GM21423 (cell line): Measurements from ENCODE around the gene DSE.

Experiments
- ATAC-seq: cut with Tn5 transposase; IDR thresholded peaks from one replicate; pipeline ENCODE4 v1.9.1; 2021; ENCODE audit warnings: mild to moderate bottlenecking, moderate library complexity; ENCODE audit not compliant: unreplicated experiment

DSE gene

DNA sequence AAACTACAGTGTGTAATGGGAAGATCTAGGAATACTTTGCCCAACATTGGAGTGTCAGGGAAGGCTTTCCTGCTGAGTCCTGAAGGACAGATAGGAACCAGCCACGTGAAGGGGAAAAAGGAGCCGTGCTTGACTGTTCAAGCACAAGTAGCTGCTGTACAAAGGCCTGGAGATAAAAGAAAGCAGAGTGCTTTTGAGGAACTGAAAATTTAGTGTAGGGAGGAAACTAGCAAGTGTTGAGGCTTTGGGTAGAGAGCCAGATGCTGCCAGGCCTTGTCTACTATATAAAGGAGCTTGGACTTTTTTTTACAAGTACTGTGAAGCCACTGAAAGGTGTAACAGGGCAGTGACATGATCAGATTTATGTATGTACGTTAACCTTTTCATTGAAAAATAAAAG is 39.0 kb downstream of the DSE start:
- peak; percentile 74 for ATAC-seq

DNA sequence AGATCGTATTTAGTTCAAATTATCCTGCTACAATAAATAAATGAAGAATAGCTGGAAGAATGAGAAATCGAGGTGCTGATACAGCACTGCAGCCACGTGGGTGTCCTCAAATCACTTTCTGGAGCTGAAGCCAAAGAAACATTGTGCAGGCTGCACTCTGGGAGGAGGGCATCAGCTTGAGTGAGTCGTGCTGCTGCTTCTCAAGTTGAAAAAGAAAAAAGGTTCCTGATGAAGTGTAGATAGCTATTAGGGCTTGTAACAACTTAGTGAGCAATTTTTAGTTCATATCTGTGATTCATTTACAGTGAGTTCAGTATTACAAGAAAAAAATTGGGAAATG is 40.5 kb downstream of the DSE start:
- no peak for ATAC-seq

DNA sequence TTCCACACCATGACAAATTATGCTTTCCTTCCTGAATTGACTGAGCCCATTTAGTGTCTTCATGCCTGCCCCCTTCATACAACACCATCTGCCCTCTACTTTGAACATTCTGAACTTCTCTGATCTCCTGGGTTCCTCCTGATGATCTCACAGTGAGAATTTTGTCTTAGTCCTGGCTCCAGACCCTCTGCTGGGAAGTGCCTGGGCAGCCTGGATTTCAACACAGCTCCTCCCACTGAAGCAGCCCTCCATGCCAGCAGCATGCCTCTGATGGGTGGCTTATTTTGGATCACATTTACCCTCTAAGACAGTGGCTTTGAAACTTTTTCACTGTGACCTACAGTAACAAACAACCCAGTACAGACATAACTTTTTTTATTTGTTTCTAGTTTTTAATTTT is 41.5 kb downstream of the DSE start:
- ATAC-seq, result no peak

DNA sequence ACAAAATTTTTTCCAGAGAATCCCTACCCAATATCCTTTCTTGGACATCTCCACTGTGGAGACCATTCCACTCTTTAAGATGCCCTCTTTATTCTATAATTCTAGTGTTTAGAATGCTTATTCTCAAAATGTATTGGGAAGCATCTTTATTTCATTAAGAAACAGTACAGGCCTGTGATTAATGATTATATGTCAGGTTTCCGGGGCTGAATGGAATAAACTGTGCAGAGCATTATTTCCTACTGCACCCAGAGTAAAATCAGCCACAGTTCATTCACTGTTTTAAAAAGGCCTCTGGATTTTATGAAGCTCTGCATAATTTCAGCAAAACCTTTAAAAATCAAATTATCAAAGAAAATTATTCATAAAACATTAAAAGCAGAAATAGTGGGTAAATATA is 42.6 kb downstream of the DSE start:
- ATAC-seq, result no peak

DNA sequence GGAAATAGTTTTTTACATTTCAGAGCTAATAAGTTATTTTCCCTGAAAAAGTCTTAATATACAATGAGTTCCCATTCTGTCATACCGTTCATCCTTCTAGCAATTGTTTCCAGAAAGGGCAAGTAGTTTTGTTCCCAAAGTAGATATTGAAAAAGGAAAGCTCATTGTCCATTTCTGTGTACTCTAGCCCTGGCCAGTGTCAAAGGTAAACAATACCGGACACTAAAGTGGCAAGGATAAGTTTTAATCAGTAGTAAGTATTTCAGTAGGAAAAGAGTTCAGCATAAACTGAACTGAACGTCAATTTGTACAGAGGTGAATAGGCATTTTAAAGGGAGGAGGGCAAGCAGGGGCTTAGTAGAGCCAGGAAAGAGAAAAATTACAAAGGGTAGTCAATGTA is 46.9 kb downstream of the DSE start:
- ATAC-seq, result no peak

DNA sequence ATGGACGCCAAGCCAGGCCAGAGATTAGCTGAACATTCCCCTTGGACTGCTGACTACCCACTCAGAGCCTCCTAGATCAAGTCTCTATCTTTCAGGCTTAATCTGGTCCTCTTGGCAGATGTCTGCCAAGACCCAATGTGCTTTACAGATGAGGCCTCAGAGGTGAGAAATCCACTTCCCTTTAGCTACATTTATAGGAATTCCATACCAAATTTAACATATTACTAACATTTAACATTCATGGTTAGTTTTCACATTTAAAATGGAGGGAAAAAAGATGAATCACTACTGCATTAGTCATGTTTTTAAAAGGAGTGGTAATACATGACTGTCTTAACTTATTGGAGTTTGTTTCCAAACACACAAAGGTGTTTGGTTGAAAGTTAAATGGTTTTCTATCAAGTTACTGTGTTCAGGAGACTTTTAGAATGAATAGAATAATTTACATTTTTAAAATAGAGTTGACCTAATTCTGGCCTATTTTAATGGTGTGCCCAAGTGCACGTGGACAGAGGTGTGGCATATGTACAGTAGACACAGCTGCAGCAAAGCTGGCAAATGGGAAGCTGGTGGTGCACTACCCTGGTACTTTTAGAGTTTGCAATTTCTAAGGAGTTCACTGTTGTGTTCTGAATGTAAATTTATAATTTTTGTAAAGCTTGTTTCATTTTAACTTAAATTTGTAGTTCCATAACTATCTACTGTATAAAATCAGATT is 48.5 kb downstream of the DSE start:
- ATAC-seq, result no peak

DNA sequence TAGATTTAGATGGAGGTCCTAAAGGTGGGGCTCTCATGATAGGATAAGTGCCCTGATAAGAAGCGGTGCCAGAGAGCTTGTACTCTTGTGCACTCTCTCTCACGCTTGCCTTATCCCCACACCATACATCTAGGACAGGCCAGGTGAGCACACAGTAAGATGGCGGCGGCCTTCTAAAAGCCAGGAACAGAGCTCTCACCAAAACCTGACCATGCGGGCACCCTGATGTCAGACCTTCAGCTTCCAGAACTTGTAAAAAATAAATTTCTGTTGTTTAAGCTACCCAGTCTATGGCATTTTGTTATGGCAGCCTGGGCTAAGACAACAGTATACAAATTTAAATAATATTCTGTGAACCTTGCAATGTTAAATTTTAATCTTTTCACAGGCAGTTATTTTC is 49.6 kb downstream of the DSE start:
- no peak for ATAC-seq

DNA sequence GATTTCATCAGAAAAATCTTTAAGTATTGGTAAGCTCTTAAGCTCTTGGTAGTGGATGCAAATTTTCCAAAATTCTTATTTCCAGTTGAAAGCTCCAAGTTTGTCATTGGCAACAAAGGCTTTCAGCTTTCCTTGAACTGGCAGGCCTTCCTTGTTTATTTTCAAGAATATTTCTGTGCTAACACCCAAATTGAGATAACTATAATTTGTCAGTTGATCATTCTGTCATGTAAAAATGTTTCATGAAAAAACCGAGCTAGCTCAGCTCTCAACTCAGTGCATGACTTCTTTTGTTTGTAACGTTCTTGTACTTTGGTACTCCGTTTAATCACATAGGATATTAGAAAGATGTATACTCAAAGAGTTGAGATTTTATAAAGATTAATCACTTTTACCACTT is 51.5 kb downstream of the DSE start:
- no peak for ATAC-seq

DNA sequence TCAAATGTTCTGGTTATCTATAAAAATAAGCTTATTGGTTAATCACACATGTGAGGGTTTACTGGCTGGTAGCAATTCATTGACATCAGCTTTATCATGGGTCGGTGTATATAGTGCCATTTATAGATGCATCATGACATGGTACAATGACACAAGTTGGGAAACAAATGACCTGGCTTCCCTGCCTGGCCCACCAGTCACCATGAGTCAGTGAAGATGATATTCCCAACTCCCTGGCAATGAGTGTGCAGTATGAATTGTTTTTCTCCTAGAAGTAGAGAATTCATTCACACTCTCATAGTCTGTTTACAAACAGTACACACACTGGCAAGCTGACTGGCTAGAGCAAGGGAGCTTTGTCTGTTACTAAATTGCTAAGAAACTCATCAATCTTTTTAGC is 53.3 kb downstream of the DSE start:
- ATAC-seq, result no peak

DNA sequence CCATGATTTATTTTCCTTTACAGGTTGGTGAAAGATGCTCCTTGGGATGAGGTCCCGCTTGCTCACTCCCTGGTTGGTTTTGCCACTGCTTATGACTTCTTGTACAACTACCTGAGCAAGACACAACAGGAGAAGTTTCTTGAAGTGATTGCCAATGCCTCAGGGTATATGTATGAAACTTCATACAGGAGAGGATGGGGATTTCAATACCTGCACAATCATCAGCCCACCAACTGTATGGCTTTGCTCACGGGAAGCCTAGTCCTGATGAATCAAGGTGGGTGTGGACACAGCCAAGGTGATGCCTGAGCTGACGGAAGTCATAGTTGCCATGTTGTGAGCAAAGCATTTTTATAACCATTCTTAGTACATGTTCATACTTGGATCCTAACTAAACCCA is 55.8 kb downstream of the DSE start:
- no peak for ATAC-seq

DNA sequence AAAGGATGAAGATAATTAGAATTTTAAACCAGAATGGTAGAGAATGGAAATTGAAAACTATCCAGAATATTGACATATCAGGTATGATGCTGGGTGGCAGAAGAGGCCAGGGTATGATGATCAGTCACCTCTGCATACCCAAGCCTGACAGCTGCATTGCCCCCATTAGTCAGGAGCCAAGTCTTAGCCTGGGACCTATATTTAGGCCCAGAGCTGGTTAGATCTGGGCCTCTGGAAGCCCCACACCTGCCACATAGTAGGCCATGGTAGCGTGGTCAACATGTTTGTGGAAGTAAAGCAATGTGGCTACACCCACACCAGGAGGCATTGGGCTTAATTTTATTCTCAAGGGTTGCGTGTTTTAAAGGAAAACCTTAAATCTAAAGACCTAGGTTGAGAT is 58.4 kb downstream of the DSE start:
- no peak for ATAC-seq

DNA sequence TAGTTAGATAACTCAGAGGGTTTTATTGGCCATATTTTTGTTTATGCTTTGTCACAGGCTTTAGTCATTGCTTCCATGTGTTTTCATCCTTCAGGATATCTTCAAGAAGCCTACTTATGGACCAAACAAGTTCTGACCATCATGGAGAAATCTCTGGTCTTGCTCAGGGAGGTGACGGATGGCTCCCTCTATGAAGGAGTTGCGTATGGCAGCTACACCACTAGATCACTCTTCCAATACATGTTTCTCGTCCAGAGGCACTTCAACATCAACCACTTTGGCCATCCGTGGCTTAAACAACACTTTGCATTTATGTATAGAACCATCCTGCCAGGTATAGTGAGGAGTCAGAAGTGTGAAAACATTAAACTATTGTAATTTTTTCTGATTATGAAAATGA is 60.1 kb downstream of the DSE start:
- ATAC-seq, result no peak

DNA sequence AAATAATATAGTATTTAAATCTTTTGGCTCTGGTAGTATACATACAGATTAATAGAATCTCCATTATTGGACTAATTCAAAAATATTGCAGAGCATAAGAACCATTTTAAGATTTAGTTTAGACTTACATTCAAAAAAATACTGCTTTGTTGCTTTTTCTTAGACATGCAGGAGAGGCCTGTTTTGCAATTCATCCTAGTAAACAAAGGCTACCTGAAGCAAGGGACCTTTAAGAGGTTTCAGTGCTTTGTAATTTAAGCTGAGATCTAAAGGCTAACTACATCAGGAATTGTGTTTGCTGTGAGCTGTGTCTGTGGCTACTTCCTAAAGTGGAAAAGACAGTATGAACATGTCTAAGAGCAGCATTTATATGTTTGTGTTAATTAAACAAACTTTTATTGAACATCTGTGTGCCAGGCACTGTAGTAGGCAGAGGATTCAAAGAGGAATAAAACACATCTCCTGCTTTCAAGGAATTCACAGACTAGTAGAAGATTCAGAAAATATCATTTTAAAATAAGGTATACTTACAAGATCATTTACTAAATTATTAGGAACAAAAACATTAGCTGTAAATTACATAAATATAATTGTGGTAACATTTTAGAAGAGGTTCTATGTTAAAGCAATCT is 61.3 kb downstream of the DSE start:
- ATAC-seq, result no peak

DNA sequence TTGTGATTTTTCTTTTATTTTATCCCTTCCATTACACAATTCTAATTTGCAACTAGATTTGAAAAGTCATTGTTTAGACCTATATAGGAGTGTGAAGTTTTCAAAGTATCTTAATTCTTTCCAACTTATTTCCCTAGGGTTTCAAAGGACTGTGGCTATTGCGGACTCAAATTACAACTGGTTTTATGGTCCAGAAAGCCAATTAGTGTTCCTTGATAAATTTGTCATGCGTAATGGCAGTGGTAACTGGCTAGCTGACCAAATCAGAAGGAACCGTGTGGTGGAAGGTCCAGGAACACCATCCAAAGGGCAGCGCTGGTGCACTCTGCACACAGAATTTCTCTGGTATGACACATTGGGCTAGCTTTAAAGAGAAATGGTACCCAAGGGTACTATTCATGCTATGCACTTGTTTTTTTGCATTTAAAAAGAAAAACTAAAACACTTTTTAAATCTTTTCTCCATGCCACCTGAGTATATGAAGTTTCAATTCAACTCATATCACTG is 62.5 kb downstream of the DSE start:
- ATAC-seq, result no peak

DNA sequence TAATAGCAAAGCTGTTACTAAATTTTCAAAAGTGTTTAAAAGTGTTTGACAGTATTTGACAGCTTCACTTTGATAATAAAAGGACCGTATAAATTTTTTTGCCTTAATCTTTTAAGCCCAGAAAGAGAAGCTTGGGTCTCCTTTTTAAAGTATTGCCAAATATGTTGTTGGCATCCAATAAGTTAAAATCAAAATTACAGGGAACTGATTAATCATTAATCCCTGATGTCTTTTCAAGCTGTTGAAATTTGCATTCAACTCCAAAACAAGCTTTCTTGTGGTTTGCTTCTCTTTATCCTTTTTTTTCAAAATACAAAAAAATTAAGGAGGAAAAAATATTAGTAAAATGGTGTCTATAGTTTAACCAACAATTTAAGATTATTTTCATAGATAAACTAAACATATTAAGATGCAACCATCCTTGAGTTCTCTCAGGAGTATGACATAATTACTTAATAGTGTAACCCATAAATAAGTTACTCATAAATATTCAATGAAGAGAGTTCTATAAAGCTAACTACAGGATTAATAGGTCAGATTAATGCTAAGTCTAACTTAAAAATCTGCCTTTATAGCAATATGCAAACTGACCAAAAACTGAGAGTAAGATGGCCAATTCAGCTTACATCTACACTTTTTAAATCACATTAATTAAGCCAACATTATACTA is 63.4 kb downstream of the DSE start:
- ATAC-seq, result no peak

DNA sequence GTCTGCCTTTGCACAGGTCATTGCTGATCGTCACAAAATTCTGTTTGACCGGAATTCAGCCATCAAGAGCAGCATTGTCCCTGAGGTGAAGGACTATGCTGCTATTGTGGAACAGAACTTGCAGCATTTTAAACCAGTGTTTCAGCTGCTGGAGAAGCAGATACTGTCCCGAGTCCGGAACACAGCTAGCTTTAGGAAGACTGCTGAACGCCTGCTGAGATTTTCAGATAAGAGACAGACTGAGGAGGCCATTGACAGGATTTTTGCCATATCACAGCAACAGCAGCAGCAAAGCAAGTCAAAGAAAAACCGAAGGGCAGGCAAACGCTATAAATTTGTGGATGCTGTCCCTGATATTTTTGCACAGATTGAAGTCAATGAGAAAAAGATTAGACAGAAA is 65.8 kb downstream of the DSE start:
- ATAC-seq, result no peak

DNA sequence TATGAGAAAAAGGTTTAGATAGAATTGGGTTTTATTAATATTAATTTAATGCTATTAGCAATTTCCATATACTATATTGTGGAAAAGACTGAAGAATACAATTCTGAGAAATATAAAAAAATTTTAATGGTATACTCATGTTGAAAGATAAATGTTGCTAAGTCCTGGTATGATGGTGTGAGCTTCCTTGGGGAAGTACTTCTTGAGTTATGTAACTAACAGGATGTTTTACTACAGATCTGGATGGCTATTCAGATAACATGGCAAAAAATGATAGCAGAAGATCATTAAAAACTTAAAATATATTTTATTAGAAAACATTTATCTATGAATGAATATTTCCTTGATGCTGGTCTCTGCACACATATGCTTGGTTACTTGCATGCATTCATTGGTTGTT is 66.9 kb downstream of the DSE start:
- ATAC-seq, result no peak

DNA sequence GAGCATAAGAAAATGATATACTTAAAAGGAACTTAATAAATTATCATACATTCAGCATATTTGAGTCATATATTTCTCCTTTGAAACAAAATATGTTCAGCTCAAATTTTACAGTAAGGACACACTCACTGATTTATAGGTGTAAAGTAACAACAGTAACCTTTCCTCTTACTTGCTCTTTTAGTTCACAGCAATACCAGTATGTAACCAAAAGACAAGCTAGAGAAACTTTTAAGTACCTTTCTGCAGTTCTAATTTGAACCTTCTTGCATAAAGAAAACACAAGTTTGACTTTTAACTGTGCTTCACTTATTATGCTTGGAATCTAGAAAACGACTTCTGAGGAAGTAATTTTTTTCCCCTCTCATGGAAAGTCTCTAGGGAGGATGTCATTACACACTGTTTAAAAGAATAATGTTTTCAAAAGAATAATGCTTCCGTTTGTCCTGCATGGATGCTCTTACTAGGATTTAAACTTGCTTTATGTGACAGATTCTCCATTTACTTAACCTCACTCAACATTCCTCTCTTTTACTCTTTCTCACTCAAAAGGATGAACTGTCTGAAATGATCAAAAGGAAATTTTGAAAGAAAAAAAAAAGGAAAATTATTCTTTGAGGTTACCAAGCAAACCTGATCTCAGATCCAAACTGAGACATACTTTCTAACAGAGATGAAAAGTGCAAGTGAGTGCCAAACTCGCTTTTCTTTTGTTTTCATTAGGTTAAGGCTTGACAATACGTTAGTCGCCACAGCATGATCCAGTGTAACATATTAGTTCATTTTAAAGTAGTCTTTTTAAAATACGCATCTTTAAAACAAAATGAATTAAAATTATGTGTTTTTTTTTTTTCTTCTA is 68.1 kb downstream of the DSE start:
- ATAC-seq, result no peak

DNA sequence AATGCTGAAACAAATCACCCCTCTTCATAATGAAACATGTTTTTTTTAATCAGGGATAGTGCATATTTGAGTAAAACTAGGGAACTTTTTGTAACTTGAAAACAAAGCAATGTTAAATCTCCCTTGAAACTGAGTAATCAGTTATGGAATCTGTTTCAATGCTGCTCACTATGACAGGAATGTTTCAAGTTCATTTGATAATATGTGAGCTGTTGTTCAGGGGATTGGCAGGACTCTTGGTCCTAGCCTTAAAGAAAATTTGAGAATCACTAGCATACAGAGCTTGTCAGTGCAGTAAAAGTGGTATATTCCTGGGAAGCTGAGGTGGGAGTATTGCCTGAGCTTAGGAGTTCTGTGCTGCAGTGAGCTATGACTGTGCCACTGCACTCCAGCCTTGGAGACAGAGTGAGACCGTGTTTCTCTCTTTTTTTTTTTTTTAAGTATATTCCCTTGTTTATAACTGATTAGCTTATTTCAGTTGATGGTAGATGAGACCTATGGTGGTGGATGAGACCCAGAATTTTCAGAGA is 68.8 kb downstream of the DSE start:
- no peak for ATAC-seq

DNA sequence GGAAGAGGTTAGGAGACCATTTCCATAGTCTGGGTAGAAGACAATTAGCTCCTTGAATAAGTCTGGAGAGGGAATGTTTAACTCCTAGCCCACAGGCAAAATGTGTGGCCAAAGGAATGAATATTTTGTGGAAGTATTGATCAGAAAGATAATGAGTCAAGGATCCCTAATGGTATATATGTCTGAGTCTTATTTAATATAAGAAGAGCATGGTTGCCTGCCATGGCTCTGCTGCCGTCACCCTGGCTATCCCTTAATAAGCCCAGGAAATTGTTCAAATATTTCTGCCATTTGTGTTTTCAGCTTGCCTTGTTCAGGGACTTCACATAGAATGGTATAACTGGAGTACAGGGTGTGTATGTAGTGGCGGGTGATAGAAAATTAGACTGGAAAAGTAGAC is 72.4 kb downstream of the DSE start:
- ATAC-seq, result no peak

DNA sequence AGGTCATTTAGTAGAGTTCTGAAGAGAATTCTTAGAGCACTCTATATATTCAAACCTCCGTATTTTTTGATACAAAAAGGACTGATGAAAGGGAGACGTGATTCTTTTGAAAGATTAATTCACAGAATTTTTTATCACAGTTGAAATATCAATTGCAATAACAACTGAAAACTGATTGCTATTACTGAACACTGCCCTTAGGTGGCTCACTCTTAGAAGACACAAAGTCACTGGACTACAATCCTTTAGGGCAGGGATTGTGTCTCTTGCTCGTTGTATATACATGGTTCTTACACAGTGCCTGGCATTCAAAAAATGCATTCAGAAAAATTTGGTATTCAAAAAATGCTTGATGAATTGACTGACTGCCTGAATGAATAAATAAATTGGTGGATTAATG is 73.3 kb downstream of the DSE start:
- ATAC-seq, result peak; percentile 45
